ENCODE results near the gene RIMBP2. TPM values are rescaled to one million over a fixed set of nuclear protein-coding genes. Genes with fewer than 3 reads are reported as not detected.

Gene RIMBP2
- total and polyA plus RNA-seq, 9 of the 15 experiments (the other 6 are each of a cell fraction or from before 2014, with no cell fraction given), result not detected

GRCh38 chr12:130468700-130469245 lies 247.3 kb downstream of the RIMBP2 start:
- no peaks in the 10 kb centered on the region for H3K4me1 ChIP-seq (replicated peaks in 1 of 2; ENCODE audit: control insufficient read depth in 2 of 2, insufficient read depth in 2 of 2, low read length in 2 of 2)
- H4K20me1 ChIP-seq (replicated peaks; ENCODE audit: control insufficient read depth, insufficient read depth, low read length), result 0 out of 2 replicates have a peak, but pooled peaks cover 4% of the 10 kb centered on the region
- ATAC-seq (no peak), DNase-seq (ENCODE audit: extremely low read depth in 1 of 4, low spot score in 3 of 4) (no peak), FAIRE-seq (no peak)
- H3K4me3 ChIP-seq, result no peak overlapping the region
- intact Hi-C loops (cut with micrococcal nuclease) (no loop called here), in situ Hi-C loops (cut with MboI) (no loop called here)
- H3K9me3 ChIP-seq (replicated peaks; ENCODE audit: control insufficient read depth, insufficient read depth, low read depth, low read length), result no peaks in the 10 kb centered on the region; the same call in 1 of the 2 replicates
- no peak overlapping the region for H3K4me2 ChIP-seq (ENCODE audit: insufficient read depth, low read length)
- no peaks in the 10 kb centered on the region for H3K79me2 ChIP-seq (ENCODE audit: control insufficient read depth, insufficient read depth, low read length)
- no TSS peak for BruUV-seq (replicated peaks)
- no peak overlapping the region for H3K9ac ChIP-seq (ENCODE audit: insufficient read depth in 1 of 2, low read depth in 2 of 2, low read length in 2 of 2)
- H3K9me1 ChIP-seq (ENCODE audit: control insufficient read depth, insufficient read depth, low read length), result no peaks in the 10 kb centered on the region
- no peak overlapping the region for H2AFZ ChIP-seq (ENCODE audit: low read depth, low read length)
- H3K36me3 ChIP-seq (ENCODE audit: control insufficient read depth, insufficient read depth, low read length), result no peaks in the 10 kb centered on the region
- no peak overlapping the region for H3K27ac ChIP-seq (ENCODE audit: extremely low read depth, low read depth, low read length)
- CTCF ChIA-PET (ENCODE audit: low intra/inter-chr PET ratio), result no interaction called here
- POLR2A ChIA-PET, result no interaction called here
- 3% methylated on average over 24 of the region's 24 CpGs for WGBS (ENCODE audit: insufficient coverage, low coverage, missing lambda C conversion rate)
- peaks cover 14 to 46% of the 10 kb centered on the region in 2 experiments; a peak in 4 of 5 replicates for H3K27me3 ChIP-seq (ENCODE audit: control insufficient read depth in 2 of 2, insufficient read depth in 2 of 2, low read length in 2 of 2)
- no peak for TF ChIP-seq RHOXF2B (CRISPR knock-in tag; conservative IDR thresholded peaks at IDR 0.05)
- no peak for TF ChIP-seq ARID4B (CRISPR knock-in tag; IDR thresholded peaks at IDR 0.05)
- TF ChIP-seq ZC3H8 (IDR thresholded peaks at IDR 0.05), result no peak
- TF ChIP-seq U2AF2 (optimal IDR thresholded peaks at IDR 0.05; ENCODE audit: low read depth, low read length), result no peak
- TF ChIP-seq POLR2H (tag; IDR thresholded peaks at IDR 0.05; ENCODE audit: low read depth), result no peak
- no peak for TF ChIP-seq CCNT2 (IDR thresholded peaks at IDR 0.05; ENCODE audit: borderline replicate concordance, extremely low read depth, insufficient read length, low read depth, low read length)
- no peak for TF ChIP-seq TAF1 (IDR thresholded peaks at IDR 0.05; ENCODE audit: control insufficient read depth, extremely low read depth, insufficient read depth, low read length, severe bottlenecking)
- no peak for TF ChIP-seq CBFA2T3 (IDR thresholded peaks at IDR 0.05)
- no peak for TF ChIP-seq ZNF518B (CRISPR knock-in tag; IDR thresholded peaks at IDR 0.05)
- TF ChIP-seq ATF4 (CRISPR knock-in tag; IDR thresholded peaks at IDR 0.05), result no peak
- TF ChIP-seq FOXA3 (CRISPR knock-in tag; conservative IDR thresholded peaks at IDR 0.05 in 1 of 2, IDR thresholded peaks at IDR 0.05 in 1 of 2), result no peak
- no peak for TF ChIP-seq SNAPC5 (CRISPR knock-in tag; IDR thresholded peaks at IDR 0.05)
- TF ChIP-seq BHLHE40 (IDR thresholded peaks at IDR 0.05; ENCODE audit: low read length), result no peak
- no peak for TF ChIP-seq ZNF507 (tag; conservative IDR thresholded peaks at IDR 0.05)

All from K562 (cell line).